Tibial nerve (tissue), 4 donors: ENCODE results near the gene MAPKAPK2. TPM values are rescaled to one million over a fixed set of nuclear protein-coding genes. Genes with fewer than 3 reads are reported as not detected.

Experiments used
- DNase-seq, 2 donors: peaks; one replicate each; pipeline ENCODE4 v3.0.0-alpha.2; 2019; ENCODE audit warnings: low spot score in 2 of 2
- H3K27ac ChIP-seq, 4 donors: fragments of 200-600 bp; sonication (generic) in 3 of 4; one replicate each; pipeline ENCODE4 v1.5.1; 2017 to 2019; ENCODE audit warnings: mild to moderate bottlenecking in 1 of 4
- H3K27me3 ChIP-seq, 2 donors: fragments of 200-600 bp; sonication (generic) in 1 of 2; one replicate each; pipeline versions ENCODE4 v1.5.1 to v1.6.0; 2017 to 2019
- H3K36me3 ChIP-seq, 3 donors: fragments of 200-600 bp; sonication (generic); one replicate each; pipeline ENCODE4 v1.5.1; 2018 to 2019
- H3K4me1 ChIP-seq, 4 donors: fragments of 200-600 bp; sonication (generic) in 3 of 4; one replicate each; pipeline ENCODE4 v1.5.1; 2017 to 2019
- H3K4me3 ChIP-seq, 4 donors: fragments of 200-600 bp; sonication (generic) in 3 of 4; one replicate each; pipeline ENCODE4 v1.5.1; 2017 to 2019; ENCODE audit warnings: mild to moderate bottlenecking in 1 of 4, moderate library complexity in 1 of 4
- H3K9me3 ChIP-seq, 4 donors: fragments of 200-600 bp; sonication (generic) in 3 of 4; one replicate each; pipeline ENCODE4 v1.5.1; 2017 to 2019
- EP300 ChIP-seq, 2 donors: sonication (generic); formaldehyde crosslinking; IDR thresholded peaks; one replicate each; pipeline ENCODE4 v1.6.1; 2017; ENCODE audit warnings: antibody characterized with exemption in 2 of 2, mild to moderate bottlenecking in 1 of 2
- POLR2A ChIP-seq, 2 donors: fragments of 450-650 bp; IDR thresholded peaks; one replicate each; pipeline ENCODE4 v1.6.1; 2017; ENCODE audit warnings: antibody characterized with exemption in 2 of 2, mild to moderate bottlenecking in 2 of 2, moderate library complexity in 2 of 2
- WGBS, 2 donors: methylation state at CpG; one replicate each; pipeline ENCODE4 v1.1.5; 2018; 5-methylcytosine and 5-hydroxymethylcytosine counted together
- total RNA-seq, 4 donors: library from RNA; depleted of rRNA; stranded (reverse); fragments of >200 nt; gene quantifications; one replicate each; pipeline ENCODE4 v1.1.0, GENCODE V29; 2016
- TF ChIP-seq, protein P1 (sequence below), 5 experiments: fragments of 200-600 bp in 3 of 5; fragments of 450-650 bp in 2 of 5; sonication (generic) in 3 of 5; IDR thresholded peaks; one replicate each; pipeline ENCODE4 v1.5.1; 2016 to 2019; ENCODE audit warnings: antibody characterized with exemption in 5 of 5, mild to moderate bottlenecking in 3 of 5, moderate library complexity in 2 of 5

The MAPKAPK2 gene
- total RNA-seq, 4 donors from 2014 or later, result 30.6 to 49.5 (median 38.2) TPM

DNA sequence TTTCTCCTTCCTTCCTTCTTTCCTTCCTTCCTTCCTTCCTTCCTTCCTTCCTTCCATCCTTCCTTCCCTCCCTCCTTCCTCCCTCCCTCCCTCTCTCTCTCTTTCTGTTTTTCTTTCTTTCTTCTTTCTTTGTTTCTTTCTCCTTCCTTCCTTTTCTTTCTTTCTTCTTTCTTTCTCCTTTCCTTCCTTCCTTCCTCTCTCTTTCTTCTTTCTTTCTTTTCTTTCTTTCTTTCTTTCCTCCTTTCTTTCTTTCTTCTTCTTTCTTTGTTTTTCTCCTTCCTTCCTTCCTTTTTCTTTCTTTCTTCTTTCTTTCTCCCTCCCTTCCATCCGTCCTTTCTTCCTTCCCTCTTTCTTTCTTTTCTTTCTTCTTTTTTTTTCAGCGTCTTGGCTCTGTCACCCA is 67.8 kb downstream of the MAPKAPK2 start:
- no peaks in the 10 kb centered on the region for H3K36me3 ChIP-seq
- no peak overlapping the region for H3K4me3 ChIP-seq
- H3K4me1 ChIP-seq, result no peaks in the 10 kb centered on the region
- H3K27me3 ChIP-seq, result no peaks in the 10 kb centered on the region
- no peak for DNase-seq
- H3K9me3 ChIP-seq, result peaks cover 0 to 3% (median 0%) of the 10 kb centered on the region in 4 donors
- WGBS, 2 donors, result 88 to 93% methylated on average over 2 of the region's 2 CpGs
- H3K27ac ChIP-seq, result no peak overlapping the region
- TF ChIP-seq EP300 (IDR thresholded peaks at IDR 0.05) (no peak), POLR2A (IDR thresholded peaks at IDR 0.05) (no peak)
- TF ChIP-seq, protein P1, sequence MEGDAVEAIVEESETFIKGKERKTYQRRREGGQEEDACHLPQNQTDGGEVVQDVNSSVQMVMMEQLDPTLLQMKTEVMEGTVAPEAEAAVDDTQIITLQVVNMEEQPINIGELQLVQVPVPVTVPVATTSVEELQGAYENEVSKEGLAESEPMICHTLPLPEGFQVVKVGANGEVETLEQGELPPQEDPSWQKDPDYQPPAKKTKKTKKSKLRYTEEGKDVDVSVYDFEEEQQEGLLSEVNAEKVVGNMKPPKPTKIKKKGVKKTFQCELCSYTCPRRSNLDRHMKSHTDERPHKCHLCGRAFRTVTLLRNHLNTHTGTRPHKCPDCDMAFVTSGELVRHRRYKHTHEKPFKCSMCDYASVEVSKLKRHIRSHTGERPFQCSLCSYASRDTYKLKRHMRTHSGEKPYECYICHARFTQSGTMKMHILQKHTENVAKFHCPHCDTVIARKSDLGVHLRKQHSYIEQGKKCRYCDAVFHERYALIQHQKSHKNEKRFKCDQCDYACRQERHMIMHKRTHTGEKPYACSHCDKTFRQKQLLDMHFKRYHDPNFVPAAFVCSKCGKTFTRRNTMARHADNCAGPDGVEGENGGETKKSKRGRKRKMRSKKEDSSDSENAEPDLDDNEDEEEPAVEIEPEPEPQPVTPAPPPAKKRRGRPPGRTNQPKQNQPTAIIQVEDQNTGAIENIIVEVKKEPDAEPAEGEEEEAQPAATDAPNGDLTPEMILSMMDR (IDR thresholded peaks at IDR 0.05), result no peak

DNA sequence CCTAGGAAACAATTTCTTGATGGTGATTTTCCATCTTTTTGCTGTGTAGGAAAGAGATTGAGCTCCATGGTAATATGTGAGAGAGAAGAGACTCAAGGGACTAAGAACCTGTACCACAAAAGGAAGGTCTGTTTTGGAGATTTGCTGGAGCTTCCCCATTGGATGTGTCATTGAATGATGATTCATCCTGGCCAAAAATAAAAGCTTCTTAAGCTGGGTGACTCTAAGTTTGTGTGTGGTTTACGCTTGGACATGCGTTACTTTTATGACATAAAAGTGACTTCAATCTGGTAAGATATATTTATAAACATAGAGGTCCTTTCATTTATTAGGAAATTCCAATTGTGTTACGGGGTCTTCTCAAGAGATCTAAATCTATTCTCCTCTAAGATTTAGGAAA is 68.4 kb downstream of the MAPKAPK2 start:
- WGBS, 2 donors, result 84 to 92% methylated on average over 3 of the region's 3 CpGs
- TF ChIP-seq, protein P1 (IDR thresholded peaks at IDR 0.05), result no peak
- no peak for TF ChIP-seq POLR2A (IDR thresholded peaks at IDR 0.05)
- no peak for TF ChIP-seq EP300 (IDR thresholded peaks at IDR 0.05)
- no peak overlapping the region for H3K27ac ChIP-seq
- H3K4me3 ChIP-seq, result no peak overlapping the region
- no peaks in the 10 kb centered on the region for H3K27me3 ChIP-seq
- DNase-seq, result no peak
- peaks cover 0 to 3% (median 0%) of the 10 kb centered on the region in 4 donors for H3K9me3 ChIP-seq
- no peaks in the 10 kb centered on the region for H3K36me3 ChIP-seq
- no peaks in the 10 kb centered on the region for H3K4me1 ChIP-seq

DNA sequence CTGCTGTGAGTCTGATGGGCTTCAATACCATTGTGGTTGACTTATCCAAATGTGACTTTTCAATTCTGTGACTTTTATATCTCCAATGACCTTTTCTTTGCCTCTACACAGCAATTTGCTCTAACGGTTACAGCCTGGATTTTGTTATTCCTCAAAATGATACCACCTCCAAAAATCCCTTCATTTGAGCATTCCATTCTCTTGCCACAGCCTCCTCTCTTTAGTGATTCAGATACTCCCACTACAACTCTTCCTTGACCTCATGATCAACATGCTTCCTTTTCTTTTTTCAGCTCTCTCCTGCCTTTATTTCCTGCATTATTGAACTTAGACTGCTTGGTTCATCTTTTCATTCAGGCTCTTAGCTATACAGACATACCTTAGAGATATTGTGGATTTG is 69.3 kb downstream of the MAPKAPK2 start:
- H3K27ac ChIP-seq, result no peak overlapping the region
- TF ChIP-seq EP300 (IDR thresholded peaks at IDR 0.05), result no peak
- no peaks in the 10 kb centered on the region for H3K27me3 ChIP-seq
- WGBS, 2 donors, result 44 to 62% methylated on average over 1 of the region's 1 CpG
- H3K4me1 ChIP-seq, result no peaks in the 10 kb centered on the region
- H3K4me3 ChIP-seq, result no peak overlapping the region
- peaks cover 0 to 3% (median 0%) of the 10 kb centered on the region in 4 donors for H3K9me3 ChIP-seq
- H3K36me3 ChIP-seq, result no peaks in the 10 kb centered on the region
- DNase-seq, result no peak

DNA sequence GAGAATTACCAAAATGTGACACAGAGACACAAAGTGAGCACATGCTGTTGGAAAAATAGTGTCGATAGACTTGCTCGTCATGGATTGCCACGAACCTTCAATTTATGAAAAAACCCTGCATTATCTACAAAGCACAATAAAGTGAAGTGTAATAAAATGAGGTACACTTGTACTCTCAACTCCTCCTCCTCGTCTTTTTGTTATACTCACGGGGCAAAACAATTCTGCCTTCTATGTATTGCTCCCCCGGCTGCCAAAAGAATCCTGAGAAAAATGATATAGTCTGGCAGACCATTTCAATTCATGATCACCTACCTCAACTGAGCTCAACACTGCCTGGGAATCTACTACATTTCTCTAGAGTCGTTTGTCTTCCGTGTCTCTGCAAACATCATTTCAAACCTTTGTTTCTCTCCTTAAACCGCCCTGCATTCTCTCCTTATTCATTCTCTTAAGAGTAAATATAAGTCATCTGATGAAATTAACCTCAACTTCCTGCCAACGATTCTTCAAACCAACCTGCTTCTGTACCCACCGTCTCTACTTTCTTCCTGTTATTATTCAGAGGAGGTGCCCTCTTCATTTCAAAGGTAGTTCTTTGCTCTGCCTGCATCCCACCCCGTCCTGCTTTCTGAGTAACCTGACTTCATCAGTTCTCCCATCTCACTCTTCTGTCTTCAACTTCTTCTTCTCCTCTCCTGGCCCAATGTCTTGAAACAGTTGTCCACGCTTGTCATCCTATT is 73.0 kb downstream of the MAPKAPK2 start:
- Histone ChIP-seq H3K36me3 (no peaks in the 10 kb centered on the region), H3K4me1 (no peaks in the 10 kb centered on the region), H3K27me3 (no peaks in the 10 kb centered on the region), H3K9me3 (peaks cover 0 to 3% (median 0%) of the 10 kb centered on the region in 4 donors), H3K27ac (no peak overlapping the region), H3K4me3 (no peak overlapping the region)
- 74 to 78% methylated on average over 13 of the region's 13 CpGs for WGBS, 2 donors
- no peak for TF ChIP-seq EP300 (IDR thresholded peaks at IDR 0.05)
- TF ChIP-seq POLR2A (IDR thresholded peaks at IDR 0.05), result no peak
- TF ChIP-seq, protein P1 (IDR thresholded peaks at IDR 0.05), result no peak
- no peak for DNase-seq

DNA sequence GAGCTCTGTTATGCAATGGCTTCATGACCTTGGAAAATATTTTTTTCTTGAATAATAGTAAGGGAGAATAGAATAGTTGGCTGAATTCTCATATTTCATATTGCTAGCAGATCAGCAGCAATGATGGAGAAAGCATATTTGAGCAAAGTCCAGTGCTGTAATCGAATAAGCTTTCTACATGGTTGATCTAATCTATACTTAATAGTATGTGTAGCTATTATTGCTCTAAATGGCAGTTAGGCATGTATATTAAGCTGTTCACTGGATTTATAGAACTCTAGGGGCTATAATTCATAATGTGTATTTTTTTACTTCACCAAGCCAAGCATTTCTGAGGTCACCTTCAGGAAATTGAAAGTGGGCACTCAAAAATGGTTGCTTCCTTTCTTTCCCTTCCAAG is 75.9 kb downstream of the MAPKAPK2 start:
- Histone ChIP-seq H3K27ac (no peak overlapping the region), H3K4me1 (no peaks in the 10 kb centered on the region), H3K27me3 (no peaks in the 10 kb centered on the region), H3K4me3 (no peak overlapping the region), H3K36me3 (no peaks in the 10 kb centered on the region), H3K9me3 (peaks cover 0 to 9% (median 0%) of the 10 kb centered on the region in 4 donors)
- WGBS, 2 donors, result 31 to 50% methylated on average over 1 of the region's 1 CpG
- DNase-seq, result no peak
- TF ChIP-seq, protein P1 (IDR thresholded peaks at IDR 0.05), result no peak
- TF ChIP-seq EP300 (IDR thresholded peaks at IDR 0.05) (no peak), POLR2A (IDR thresholded peaks at IDR 0.05) (no peak)
